H9 (cell line): Measurements from ENCODE around the gene AKAP12. TPM values are rescaled to one million over a fixed set of nuclear protein-coding genes. Genes with fewer than 3 reads are reported as not detected.

Source experiments
- DNase-seq: peaks from one replicate; pipeline ENCODE4 v3.0.0-alpha.2; 2017
- H2AFZ ChIP-seq: one replicate; pipeline ENCODE4 v1.6.1; 2013; ENCODE audit warnings: mild to moderate bottlenecking, low read length, control low read depth, moderate library complexity
- H2AK5ac ChIP-seq: 2 replicates; pipeline ENCODE4 v1.6.1; 2013; ENCODE audit warnings: low read length, control low read depth, mixed read lengths; ENCODE audit not compliant: insufficient read length
- H2BK120ac ChIP-seq: one replicate; pipeline ENCODE4 v1.6.1; 2013; ENCODE audit warnings: low read depth, mild to moderate bottlenecking, low read length, control low read depth, inconsistent platforms; ENCODE audit not compliant: poor library complexity, severe bottlenecking
- H2BK12ac ChIP-seq: 2 replicates; pipeline ENCODE4 v1.6.1; 2013; ENCODE audit warnings: low read length, control low read depth, mixed read lengths, low read depth; ENCODE audit not compliant: insufficient read length
- H2BK15ac ChIP-seq: 2 replicates; pipeline ENCODE4 v1.6.1; 2013; ENCODE audit warnings: low read depth, low read length, control low read depth
- H2BK20ac ChIP-seq: one replicate; pipeline ENCODE4 v1.6.1; 2013; ENCODE audit warnings: low read depth, mild to moderate bottlenecking, low read length, control low read depth, inconsistent platforms; ENCODE audit not compliant: poor library complexity, severe bottlenecking
- H2BK5ac ChIP-seq: 2 replicates; pipeline ENCODE4 v1.6.1; 2013; ENCODE audit warnings: low read length, control low read depth, mixed read lengths; ENCODE audit not compliant: insufficient read length
- H3K14ac ChIP-seq: 2 replicates; pipeline ENCODE4 v1.6.1; 2013; ENCODE audit warnings: low read length, control low read depth; ENCODE audit not compliant: insufficient read depth
- H3K18ac ChIP-seq: 2 replicates; pipeline ENCODE4 v1.6.1; 2013; ENCODE audit warnings: low read depth, mild to moderate bottlenecking, mixed read lengths, low read length, control low read depth; ENCODE audit not compliant: insufficient read length
- H3K23ac ChIP-seq: 2 replicates; pipeline ENCODE4 v1.6.1; 2013; ENCODE audit warnings: low read length, control low read depth, mixed read lengths, low read depth; ENCODE audit not compliant: insufficient read length
- H3K23me2 ChIP-seq: 2 replicates; pipeline ENCODE4 v1.6.1; 2013; ENCODE audit warnings: low read depth, mild to moderate bottlenecking, mixed read lengths, low read length, control low read depth; ENCODE audit not compliant: insufficient read length, poor library complexity, severe bottlenecking
- H3K27ac ChIP-seq: 2 replicates; pipeline ENCODE4 v1.5.1; 2013; ENCODE audit warnings: low read length, control low read depth, mixed read lengths, low read depth; ENCODE audit not compliant: insufficient read length
- H3K27me3 ChIP-seq: 2 replicates; pipeline ENCODE4 v1.6.1; 2013; ENCODE audit warnings: low read length, control low read depth, inconsistent platforms; ENCODE audit not compliant: insufficient read depth
- H3K4ac ChIP-seq: 2 replicates; pipeline ENCODE4 v1.6.1; 2013; ENCODE audit warnings: low read depth, mild to moderate bottlenecking, control low read depth, inconsistent platforms, low read length, moderate library complexity
- H3K4me1 ChIP-seq: 2 replicates; pipeline ENCODE4 v1.6.1; 2013; ENCODE audit warnings: low read length, control low read depth, inconsistent platforms; ENCODE audit not compliant: insufficient read depth
- H3K4me2 ChIP-seq: 2 replicates; pipeline ENCODE4 v1.6.1; 2013; ENCODE audit warnings: low read length, control low read depth, mixed read lengths; ENCODE audit not compliant: insufficient read length, insufficient read depth
- H3K56ac ChIP-seq: 2 replicates; pipeline ENCODE4 v1.6.1; 2013; ENCODE audit warnings: low read depth, mild to moderate bottlenecking, mixed read lengths, low read length, control low read depth; ENCODE audit not compliant: insufficient read length
- H3K79me1 ChIP-seq: 2 replicates; pipeline ENCODE4 v1.6.1; 2013; ENCODE audit warnings: low read depth, mild to moderate bottlenecking, moderate library complexity, low read length, control low read depth, inconsistent platforms; ENCODE audit not compliant: insufficient read depth, poor library complexity, severe bottlenecking
- H3K79me2 ChIP-seq: 2 replicates; pipeline ENCODE4 v1.6.1; 2013; ENCODE audit warnings: low read length, control low read depth, inconsistent platforms; ENCODE audit not compliant: insufficient read depth
- H3K9ac ChIP-seq: 2 replicates; pipeline ENCODE4 v1.6.1; 2013; ENCODE audit warnings: low read length, control low read depth, mixed read lengths; ENCODE audit not compliant: insufficient read length; ENCODE audit errors: extremely low read depth
- H3K9me3 ChIP-seq: one replicate; pipeline ENCODE4 v1.6.1; 2013; ENCODE audit warnings: low read depth, low read length, inconsistent platforms; ENCODE audit not compliant: control insufficient read depth
- H3T11ph ChIP-seq: one replicate; pipeline ENCODE4 v1.6.1; 2013; ENCODE audit warnings: mild to moderate bottlenecking, low read length, control low read depth, inconsistent platforms
- H4K20me1 ChIP-seq: one replicate; pipeline ENCODE4 v1.6.1; 2013; ENCODE audit not compliant: control insufficient read depth, insufficient read length, insufficient read depth
- H4K5ac ChIP-seq: 2 replicates; pipeline ENCODE4 v1.6.1; 2013; ENCODE audit warnings: low read depth, mild to moderate bottlenecking, mixed read lengths, low read length, control low read depth; ENCODE audit not compliant: insufficient read length
- H4K8ac ChIP-seq: replicated peaks from 2 replicates; pipeline ENCODE4 v1.6.1; 2013; ENCODE audit warnings: low read length, control low read depth, mixed read lengths, low read depth; ENCODE audit not compliant: insufficient read length
- H4K91ac ChIP-seq: 2 replicates; pipeline ENCODE4 v1.6.1; 2013; ENCODE audit warnings: low read depth, mild to moderate bottlenecking, moderate library complexity, mixed read lengths, low read length, control low read depth; ENCODE audit not compliant: insufficient read length
- H3K27ac Mint-ChIP-seq, 3 experiments: 2 replicates in 2 of 3; 3 replicates in 1 of 3; pipeline ENCODE4 v1.8.0; 2020 to 2021; ENCODE audit warnings: mixed read lengths in 3 of 3, mild to moderate bottlenecking in 1 of 3, moderate library complexity in 1 of 3
- H3K27me3 Mint-ChIP-seq: 2 replicates; pipeline ENCODE4 v1.8.0; 2021; ENCODE audit warnings: low read depth, mild to moderate bottlenecking, moderate library complexity, mixed read lengths
- H3K36me3 Mint-ChIP-seq, 3 experiments: 2 replicates in 2 of 3; 3 replicates in 1 of 3; pipeline ENCODE4 v1.8.0; 2020 to 2021; ENCODE audit warnings: low read depth in 3 of 3, mixed read lengths in 3 of 3; ENCODE audit not compliant: insufficient read depth in 1 of 3
- H3K4me1 Mint-ChIP-seq, 2 experiments: 2 replicates each; pipeline ENCODE4 v1.8.0; 2020; ENCODE audit warnings: mixed read lengths in 2 of 2
- H3K4me3 Mint-ChIP-seq, 2 experiments: 2 replicates in 1 of 2; 3 replicates in 1 of 2; pipeline ENCODE4 v1.8.0; 2020 to 2021; ENCODE audit warnings: mild to moderate bottlenecking in 2 of 2, mixed read lengths in 2 of 2, moderate library complexity in 1 of 2
- H3K9me3 Mint-ChIP-seq, 2 experiments: 2 replicates in 1 of 2; 3 replicates in 1 of 2; pipeline ENCODE4 v1.8.0; 2020; ENCODE audit warnings: mild to moderate bottlenecking in 2 of 2, mixed read lengths in 2 of 2, moderate library complexity in 1 of 2
- WGBS: extraction: QIAGEN DNeasy Blood & Tissue Kit; methylation state at CpG from one replicate; pipeline ENCODE4 v1.1.7; 2013; ENCODE audit warnings: missing lambda C conversion rate, low lambda C conversion rate, mixed read lengths; ENCODE audit not compliant: insufficient read length; ENCODE audit errors: extremely low coverage; 5-methylcytosine and 5-hydroxymethylcytosine counted together
- total RNA-seq: library from RNA; stranded (reverse); gene quantifications from 2 replicates; pipeline ENCODE4 v1.2.1, GENCODE V29; 2021
- TF ChIP-seq, protein P1 (sequence below): fragments of 200-600 bp; sonication (generic); conservative IDR thresholded peaks from 3 replicates; pipeline ENCODE4 v1.8.0; 2021; ENCODE audit warnings: antibody characterized with exemption, mild to moderate bottlenecking

Gene AKAP12
- total RNA-seq, 1 experiment from 2014 or later, result 52.3 TPM

DNA sequence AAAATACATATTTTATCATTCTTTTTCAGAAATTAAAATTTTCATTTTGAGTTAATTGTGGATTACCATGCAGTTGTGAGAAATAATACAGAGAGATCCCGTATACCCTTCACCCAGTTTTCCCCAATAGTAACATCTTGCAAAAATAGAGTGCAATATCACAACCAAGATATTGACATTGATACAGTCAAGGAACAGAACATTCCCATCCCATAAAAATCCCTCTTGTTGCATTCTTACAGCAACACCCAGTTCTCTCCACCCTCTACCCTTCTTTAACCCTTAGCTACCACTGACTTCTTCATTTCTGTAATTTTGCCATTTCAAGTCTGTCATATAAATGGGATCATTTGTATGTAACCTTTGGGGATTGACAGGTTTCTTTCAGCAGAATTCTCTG is 6.9 kb upstream of the AKAP12 start:
- Histone ChIP-seq H3K4ac (no peak overlapping the region), H3K27ac (no peak overlapping the region), H3K27me3 (no peaks in the 10 kb centered on the region), H3K23me2 (no peaks in the 10 kb centered on the region), H2BK15ac (no peak overlapping the region), H3K79me1 (no peaks in the 10 kb centered on the region), H4K20me1 (no peaks in the 10 kb centered on the region), H2BK12ac (no peak overlapping the region), H3K4me2 (no peak overlapping the region), H4K8ac (no peak overlapping the region), H3K79me2 (no peaks in the 10 kb centered on the region), H2BK5ac (no peak overlapping the region), H2AK5ac (no peak overlapping the region), H3K4me1 (peaks cover 2% of the 10 kb centered on the region; the same call in 1 of the 2 replicates), H2BK120ac (no peak overlapping the region), H2AFZ (no peak overlapping the region), H4K91ac (no peak overlapping the region), H2BK20ac (no peak overlapping the region), H3K18ac (no peak overlapping the region), H3K56ac (no peak overlapping the region), H4K5ac (no peak overlapping the region), H3K14ac (no peak overlapping the region), H3K9me3 (no peaks in the 10 kb centered on the region), H3K9ac (no peak overlapping the region), H3T11ph (no peak overlapping the region), H3K23ac (no peak overlapping the region)
- no peak overlapping the region for H3K4me3 Mint-ChIP-seq
- H3K27ac Mint-ChIP-seq, result no peak overlapping the region
- peaks cover 6% of the 10 kb centered on the region for H3K27me3 Mint-ChIP-seq
- no peaks in the 10 kb centered on the region; a peak in 2 of 5 replicates for H3K9me3 Mint-ChIP-seq
- no peak for DNase-seq
- TF ChIP-seq, protein P1, sequence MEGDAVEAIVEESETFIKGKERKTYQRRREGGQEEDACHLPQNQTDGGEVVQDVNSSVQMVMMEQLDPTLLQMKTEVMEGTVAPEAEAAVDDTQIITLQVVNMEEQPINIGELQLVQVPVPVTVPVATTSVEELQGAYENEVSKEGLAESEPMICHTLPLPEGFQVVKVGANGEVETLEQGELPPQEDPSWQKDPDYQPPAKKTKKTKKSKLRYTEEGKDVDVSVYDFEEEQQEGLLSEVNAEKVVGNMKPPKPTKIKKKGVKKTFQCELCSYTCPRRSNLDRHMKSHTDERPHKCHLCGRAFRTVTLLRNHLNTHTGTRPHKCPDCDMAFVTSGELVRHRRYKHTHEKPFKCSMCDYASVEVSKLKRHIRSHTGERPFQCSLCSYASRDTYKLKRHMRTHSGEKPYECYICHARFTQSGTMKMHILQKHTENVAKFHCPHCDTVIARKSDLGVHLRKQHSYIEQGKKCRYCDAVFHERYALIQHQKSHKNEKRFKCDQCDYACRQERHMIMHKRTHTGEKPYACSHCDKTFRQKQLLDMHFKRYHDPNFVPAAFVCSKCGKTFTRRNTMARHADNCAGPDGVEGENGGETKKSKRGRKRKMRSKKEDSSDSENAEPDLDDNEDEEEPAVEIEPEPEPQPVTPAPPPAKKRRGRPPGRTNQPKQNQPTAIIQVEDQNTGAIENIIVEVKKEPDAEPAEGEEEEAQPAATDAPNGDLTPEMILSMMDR, result no peak
- no CpG with 5 or more reads among the region's 1 CpG for WGBS
- H3K4me1 Mint-ChIP-seq, result peaks cover 12% of the 10 kb centered on the region in 2 experiments
- H3K36me3 Mint-ChIP-seq, result no peaks in the 10 kb centered on the region
